GM23248 (cell line): ENCODE results near the gene TVP23B.
"Not testable (repeated sequence)": the region's sequence is repeated elsewhere in the genome, so short reads cannot be mapped to it uniquely, and the experiment has no call there.

Experiments
- EZH2 ChIP-seq: fragments of 200-600 bp; sonication (generic); IDR thresholded peaks from 2 replicates; pipeline ENCODE4 v1.6.1; 2018; ENCODE audit warnings: antibody characterized with exemption, mild to moderate bottlenecking; ENCODE audit not compliant: insufficient read depth, poor library complexity, severe bottlenecking
- EZH2phosphoT487 ChIP-seq: fragments of 200-600 bp; sonication (generic); IDR thresholded peaks from 2 replicates; pipeline ENCODE4 v1.6.1; 2018; ENCODE audit warnings: antibody characterized with exemption, moderate library complexity, mild to moderate bottlenecking, low read depth; ENCODE audit not compliant: insufficient read depth

DNA sequence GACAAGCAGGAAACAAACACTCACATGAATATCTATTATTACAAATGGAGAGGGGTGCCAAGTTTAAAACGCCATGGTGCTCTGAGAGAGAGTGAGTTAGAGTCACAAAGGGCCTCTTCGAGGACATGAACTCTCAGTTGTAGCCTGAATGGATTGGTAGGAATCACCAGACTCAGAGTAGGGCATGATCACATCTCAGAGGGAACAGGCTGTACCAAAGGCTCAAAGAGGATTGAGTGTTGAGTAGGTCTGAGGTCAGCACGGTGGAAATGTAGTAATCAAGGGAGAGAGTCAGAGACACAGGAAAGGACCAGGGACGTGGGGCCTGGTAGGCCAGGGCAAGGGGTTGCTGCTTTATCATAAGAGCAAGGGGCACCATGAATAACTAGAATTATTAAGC is 47.6 kb upstream of the TVP23B start:
- not testable (repeated sequence) for TF ChIP-seq EZH2phosphoT487, EZH2
